Neural cell (in vitro differentiated cells): ENCODE data around the gene TBC1D23. TPM values are rescaled to one million over a fixed set of nuclear protein-coding genes. Genes with fewer than 3 reads are reported as not detected.

Experiments
- H2AFZ ChIP-seq: fragments of 200-600, 300-800 bp; sonication (generic), shearing (Covaris generic); 2 replicates; pipeline ENCODE4 v1.6.0; 2014; ENCODE audit warnings: low read depth, mild to moderate bottlenecking, antibody characterized with exemption, low read length, moderate library complexity
- H3F3A ChIP-seq: fragments of 200-600 bp; shearing (Covaris generic); 2 replicates; pipeline ENCODE4 v1.6.1; 2016; ENCODE audit warnings: mild to moderate bottlenecking, moderate library complexity, mixed read lengths, antibody characterized with exemption, low read length; ENCODE audit not compliant: insufficient read depth, poor library complexity, severe bottlenecking
- H3K27ac ChIP-seq: fragments of 200-600, 300-800 bp; sonication (generic), shearing (Covaris generic); 2 replicates; pipeline ENCODE4 v1.5.1; 2014; ENCODE audit warnings: mild to moderate bottlenecking, low read length, moderate library complexity
- H3K27me3 ChIP-seq: fragments of 300-800, 200-600 bp; sonication (generic), shearing (Covaris generic); 2 replicates; pipeline ENCODE4 v1.6.0; 2014; ENCODE audit warnings: mild to moderate bottlenecking, low read depth, low read length, moderate library complexity; ENCODE audit not compliant: insufficient read depth
- H3K36me3 ChIP-seq: fragments of 300-800, 200-600 bp; sonication (generic), shearing (Covaris generic); 2 replicates; pipeline ENCODE4 v1.5.1; 2014; ENCODE audit warnings: mild to moderate bottlenecking, antibody characterized with exemption, low read length, moderate library complexity; ENCODE audit not compliant: insufficient read depth
- H3K4me2 ChIP-seq: fragments of 300-800, 200-600 bp; sonication (generic), shearing (Covaris generic); 2 replicates; pipeline ENCODE4 v1.6.0; 2014; ENCODE audit warnings: mild to moderate bottlenecking, low read length
- H3K4me3 ChIP-seq: fragments of 300-800, 200-600 bp; sonication (generic), shearing (Covaris generic); 2 replicates; pipeline ENCODE4 v1.5.1; 2014; ENCODE audit warnings: mild to moderate bottlenecking, low read length, moderate library complexity
- H3K79me2 ChIP-seq: fragments of 200-600 bp; shearing (Covaris generic); replicated peaks from 2 replicates; pipeline ENCODE4 v1.6.0; 2014; ENCODE audit warnings: mild to moderate bottlenecking, low read length, moderate library complexity; ENCODE audit not compliant: insufficient read depth
- H3K9ac ChIP-seq: fragments of 300-800, 200-600 bp; sonication (generic), shearing (Covaris generic); 2 replicates; pipeline ENCODE4 v1.6.1; 2016; ENCODE audit warnings: mild to moderate bottlenecking, low read length, mixed read lengths
- H3K9me2 ChIP-seq: fragments of 200-600 bp; shearing (Covaris generic); 2 replicates; pipeline ENCODE4 v1.6.1; 2016; ENCODE audit warnings: mild to moderate bottlenecking, low read length, mixed read lengths; ENCODE audit not compliant: insufficient read depth
- H3K9me3 ChIP-seq: fragments of 200-600, 300-800 bp; sonication (generic), shearing (Covaris generic); 2 replicates; pipeline ENCODE4 v1.6.1; 2016; ENCODE audit warnings: mild to moderate bottlenecking, mixed run types, low read length, moderate library complexity, mixed read lengths
- H4K20me1 ChIP-seq: fragments of 200-600 bp; shearing (Covaris generic); 2 replicates; pipeline ENCODE4 v1.6.1; 2016; ENCODE audit warnings: mild to moderate bottlenecking, mixed run types; ENCODE audit not compliant: insufficient read depth
- CTCF ChIP-seq: fragments of 450-650 bp; IDR thresholded peaks from 2 replicates; pipeline ENCODE4 v1.5.1; 2014; ENCODE audit warnings: antibody characterized with exemption, mild to moderate bottlenecking, moderate library complexity; ENCODE audit not compliant: poor library complexity, severe bottlenecking
- EP300 ChIP-seq: fragments of 450-650 bp; conservative IDR thresholded peaks from 2 replicates; pipeline ENCODE4 v1.6.1; 2014; ENCODE audit warnings: antibody characterized with exemption, mild to moderate bottlenecking, moderate library complexity; ENCODE audit not compliant: poor library complexity, severe bottlenecking
- EZH2 ChIP-seq: fragments of 200-600, 300-800 bp; shearing (Covaris generic), sonication (generic); IDR thresholded peaks from 2 replicates; pipeline ENCODE4 v1.6.1; 2014; ENCODE audit warnings: antibody characterized with exemption, low read length, borderline replicate concordance, mild to moderate bottlenecking; ENCODE audit not compliant: insufficient read depth, poor library complexity, severe bottlenecking
- MXI1 ChIP-seq: fragments of 450-650 bp; conservative IDR thresholded peaks from 2 replicates; pipeline ENCODE4 v1.6.1; 2014; ENCODE audit warnings: antibody characterized with exemption, mild to moderate bottlenecking; ENCODE audit not compliant: poor library complexity, severe bottlenecking
- POLR2AphosphoS5 ChIP-seq: IDR thresholded peaks from 2 replicates; pipeline ENCODE4 v1.6.1; 2012
- RAD21 ChIP-seq: fragments of 450-650 bp; conservative IDR thresholded peaks from 2 replicates; pipeline ENCODE4 v1.6.1; 2014; ENCODE audit warnings: antibody characterized with exemption, mild to moderate bottlenecking, moderate library complexity
- REST ChIP-seq: IDR thresholded peaks from 2 replicates; pipeline ENCODE4 v1.6.1; 2012; ENCODE audit warnings: borderline replicate concordance
- SMC3 ChIP-seq: fragments of 450-650 bp; conservative IDR thresholded peaks from 2 replicates; pipeline ENCODE4 v1.6.1; 2014; ENCODE audit warnings: antibody characterized with exemption, mild to moderate bottlenecking, moderate library complexity; ENCODE audit not compliant: poor library complexity
- TAF1 ChIP-seq: IDR thresholded peaks from 2 replicates; pipeline ENCODE4 v1.6.1; 2012; ENCODE audit warnings: low read depth
- polyA plus RNA-seq: library from polyadenylated mRNA; depleted of rRNA; stranded (reverse); fragments of >200 nt; gene quantifications from 2 replicates; pipeline ENCODE4 v1.2.3, GENCODE V29; 2014

TBC1D23 gene
- polyA plus RNA-seq, 1 donor from 2014 or later = 51.3 TPM

- Histone ChIP-seq H3F3A (no peaks in the 10 kb centered on the region), H3K4me2 (no peak overlapping the region), H3K4me3 (no peak overlapping the region), H3K79me2 (no peaks in the 10 kb centered on the region), H3K9me2 (no peaks in the 10 kb centered on the region), H3K9me3 (no peaks in the 10 kb centered on the region), H3K36me3 (no peaks in the 10 kb centered on the region), H3K27me3 (no peaks in the 10 kb centered on the region), H3K9ac (no peak overlapping the region), H2AFZ (no peak overlapping the region), H3K27ac (no peak overlapping the region), H4K20me1 (no peaks in the 10 kb centered on the region)
- no peak for TF ChIP-seq TAF1
- no peak for TF ChIP-seq CTCF
- TF ChIP-seq MXI1 = no peak
- no peak for TF ChIP-seq EP300
- TF ChIP-seq EZH2 = no peak
- TF ChIP-seq POLR2AphosphoS5 = no peak
- TF ChIP-seq SMC3 = no peak
- no peak for TF ChIP-seq REST
- no peak for TF ChIP-seq RAD21
Observed at GRCh38 chr3:100352296-100353231, 91.8 kb downstream of the TBC1D23 start.

DNA sequence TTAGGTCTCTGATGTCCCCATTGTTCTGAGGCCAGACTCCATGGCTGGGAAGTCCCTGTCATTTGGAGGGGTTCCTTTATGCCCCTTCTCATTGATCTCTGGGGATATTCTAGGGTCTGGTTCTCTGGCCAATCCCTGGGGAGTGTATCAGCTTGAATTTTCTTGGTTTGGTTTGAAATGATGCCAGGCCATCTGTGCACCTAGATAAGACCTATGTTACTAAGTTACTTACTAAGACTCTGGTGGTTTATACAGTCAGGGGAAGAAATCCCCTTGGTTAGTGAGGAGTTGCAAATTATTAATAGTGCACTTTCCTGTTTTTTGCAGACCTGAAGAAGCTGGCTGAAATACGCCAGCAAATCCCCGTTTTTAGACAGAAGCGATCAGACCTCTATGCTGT, 94.1 kb downstream of the TBC1D23 start:
- no peak overlapping the region for H3K27ac ChIP-seq
- no peaks in the 10 kb centered on the region for H3K36me3 ChIP-seq
- no peaks in the 10 kb centered on the region for H3K27me3 ChIP-seq
- no peaks in the 10 kb centered on the region for H3K79me2 ChIP-seq
- no peaks in the 10 kb centered on the region for H3K9me2 ChIP-seq
- no peaks in the 10 kb centered on the region for H4K20me1 ChIP-seq
- no peaks in the 10 kb centered on the region for H3K9me3 ChIP-seq
- H3F3A ChIP-seq = no peaks in the 10 kb centered on the region
- H3K9ac ChIP-seq = no peak overlapping the region
- no peak for TF ChIP-seq TAF1
- no peak for TF ChIP-seq EP300
- no peak for TF ChIP-seq RAD21
- no peak for TF ChIP-seq REST
- no peak for TF ChIP-seq MXI1
- no peak for TF ChIP-seq CTCF
- no peak for TF ChIP-seq EZH2
- TF ChIP-seq POLR2AphosphoS5 = no peak
- no peak for TF ChIP-seq SMC3
- H3K4me3 ChIP-seq = no peak overlapping the region
- no peak overlapping the region for H3K4me2 ChIP-seq
- H2AFZ ChIP-seq = no peak overlapping the region
